WTC11 (cell line): ENCODE measurements around the gene SARM1. TPM values are rescaled to one million over a fixed set of nuclear protein-coding genes. Genes with fewer than 3 reads are reported as not detected.

Source experiments
- ATAC-seq: fragments of 200-7000 bp; cut with Tn5 transposase; 2 replicates; pipeline ENCODE4 v1.10.0; 2021; ENCODE audit warnings: mild to moderate bottlenecking, moderate library complexity
- CTCF ChIA-PET: fragments of 300-600 bp; sonication (Branson Sonifier 250); formaldehyde crosslinking; loops from one replicate; lab custom pipeline; 2021; ENCODE audit warnings: antibody characterized with exemption; lab: Charles Lee
- POLR2A ChIA-PET: fragments of 350-600 bp; sonication (Branson Sonifier 250); formaldehyde crosslinking; loops from one replicate; lab custom pipeline; 2021; ENCODE audit warnings: antibody characterized with exemption; lab: Charles Lee
- DNase-seq: peaks from one replicate; pipeline ENCODE4 v3.0.0; 2021; ENCODE audit warnings: low spot score
- H3K27ac Mint-ChIP-seq: 2 replicates; pipeline ENCODE4 v1.8.0; 2021; ENCODE audit warnings: mixed read lengths
- H3K27me3 Mint-ChIP-seq: 2 replicates; pipeline ENCODE4 v1.8.0; 2021; ENCODE audit warnings: low read depth, mild to moderate bottlenecking, moderate library complexity, mixed read lengths
- H3K36me3 Mint-ChIP-seq: 2 replicates; pipeline ENCODE4 v1.8.0; 2021; ENCODE audit warnings: mixed read lengths
- H3K4me1 Mint-ChIP-seq: 2 replicates; pipeline ENCODE4 v1.8.0; 2022; ENCODE audit warnings: mixed read lengths
- H3K4me3 Mint-ChIP-seq: 2 replicates; pipeline ENCODE4 v1.8.0; 2021; ENCODE audit warnings: mild to moderate bottlenecking, moderate library complexity, mixed read lengths
- H3K9me3 Mint-ChIP-seq: 2 replicates; pipeline ENCODE4 v1.8.0; 2021; ENCODE audit warnings: mixed read lengths
- ATF2 ChIP-seq: sonication (generic); formaldehyde crosslinking; IDR thresholded peaks from 2 replicates; pipeline ENCODE4 v1.8.1; 2022; ENCODE audit warnings: low read depth, missing genetic modification reagents, borderline replicate concordance
- CBFB ChIP-seq: sonication (generic); formaldehyde crosslinking; IDR thresholded peaks from 2 replicates; pipeline ENCODE4 v1.8.1; 2022; ENCODE audit warnings: mild to moderate bottlenecking, low read depth, missing genetic modification reagents
- CREM ChIP-seq: sonication (generic); formaldehyde crosslinking; IDR thresholded peaks from 2 replicates; pipeline ENCODE4 v1.8.1; 2022; ENCODE audit warnings: mild to moderate bottlenecking, missing genetic modification reagents, moderate library complexity
- EMX1 ChIP-seq: fragments of 250-450 bp; sonication (Bioruptor Pico); IDR thresholded peaks from 2 replicates; pipeline ENCODE4 v1.8.0; 2021; ENCODE audit warnings: mild to moderate bottlenecking
- ETV6 ChIP-seq: sonication (generic); formaldehyde crosslinking; IDR thresholded peaks from 2 replicates; pipeline ENCODE4 v1.8.1; 2022; ENCODE audit warnings: mild to moderate bottlenecking, missing genetic modification reagents
- FOXJ3 ChIP-seq: sonication (generic); formaldehyde crosslinking; IDR thresholded peaks from 2 replicates; pipeline ENCODE4 v1.9.0; 2021; ENCODE audit warnings: missing genetic modification reagents, mild to moderate bottlenecking, borderline replicate concordance
- FOXK1 ChIP-seq: sonication (generic); formaldehyde crosslinking; IDR thresholded peaks from 2 replicates; pipeline ENCODE4 v1.8.0; 2022; ENCODE audit warnings: mild to moderate bottlenecking, moderate library complexity, missing genetic modification reagents
- FOXP1 ChIP-seq: sonication (generic); formaldehyde crosslinking; IDR thresholded peaks from 2 replicates; pipeline ENCODE4 v1.8.0; 2022; ENCODE audit warnings: missing genetic modification reagents, mild to moderate bottlenecking, moderate library complexity, borderline replicate concordance
- FOXP4 ChIP-seq: sonication (generic); formaldehyde crosslinking; IDR thresholded peaks from 2 replicates; pipeline ENCODE4 v1.8.0; 2022; ENCODE audit warnings: mild to moderate bottlenecking, missing genetic modification reagents
- GTF2I ChIP-seq: fragments of 250-450 bp; sonication (Bioruptor Pico); conservative IDR thresholded peaks from 2 replicates; pipeline ENCODE4 v1.4.0; 2021; ENCODE audit warnings: mild to moderate bottlenecking
- HMGA2 ChIP-seq: fragments of 250-450 bp; sonication (Bioruptor Pico); IDR thresholded peaks from 2 replicates; pipeline ENCODE4 v1.4.0; 2021; ENCODE audit warnings: mild to moderate bottlenecking, moderate library complexity
- IRF2 ChIP-seq: sonication (generic); formaldehyde crosslinking; IDR thresholded peaks from 2 replicates; pipeline ENCODE4 v1.8.0; 2022; ENCODE audit warnings: low read depth, missing genetic modification reagents, borderline replicate concordance
- MLX ChIP-seq: sonication (generic); formaldehyde crosslinking; IDR thresholded peaks from 2 replicates; pipeline ENCODE4 v1.8.1; 2023; ENCODE audit warnings: mild to moderate bottlenecking, missing genetic modification reagents, moderate library complexity
- RELA ChIP-seq: sonication (generic); formaldehyde crosslinking; IDR thresholded peaks from 2 replicates; pipeline ENCODE4 v1.8.1; 2022; ENCODE audit warnings: missing genetic modification reagents, mild to moderate bottlenecking, borderline replicate concordance
- SP1 ChIP-seq: sonication (generic); formaldehyde crosslinking; conservative IDR thresholded peaks from 2 replicates; pipeline ENCODE4 v1.8.1; 2022; ENCODE audit warnings: missing genetic modification reagents
- TEAD1 ChIP-seq: sonication (generic); formaldehyde crosslinking; IDR thresholded peaks from 2 replicates; pipeline ENCODE4 v1.8.0; 2022; ENCODE audit warnings: mild to moderate bottlenecking, missing genetic modification reagents
- TEAD4 ChIP-seq: sonication (generic); formaldehyde crosslinking; IDR thresholded peaks from 2 replicates; pipeline ENCODE4 v1.8.0; 2022; ENCODE audit warnings: mild to moderate bottlenecking, missing genetic modification reagents
- ZBTB43 ChIP-seq: sonication (generic); formaldehyde crosslinking; IDR thresholded peaks from 2 replicates; pipeline ENCODE4 v1.8.1; 2023; ENCODE audit warnings: mild to moderate bottlenecking, missing genetic modification reagents
- ZNF219 ChIP-seq: sonication (generic); formaldehyde crosslinking; IDR thresholded peaks from 2 replicates; pipeline ENCODE4 v1.8.0; 2023; ENCODE audit warnings: missing genetic modification reagents, mild to moderate bottlenecking, borderline replicate concordance
- ZNF423 ChIP-seq: fragments of 250-450 bp; sonication (Bioruptor Pico); IDR thresholded peaks from 2 replicates; pipeline ENCODE4 v2.1.2; 2022; ENCODE audit warnings: mild to moderate bottlenecking, moderate library complexity
- ZNF425 ChIP-seq: fragments of 250-450 bp; sonication (Bioruptor Pico); conservative IDR thresholded peaks from 2 replicates; pipeline ENCODE4 v1.9.0; 2021; ENCODE audit warnings: mild to moderate bottlenecking
- total RNA-seq: library from RNA; stranded (reverse); gene quantifications from 3 replicates; pipeline ENCODE4 v1.2.3, GENCODE V29; 2021

The SARM1 gene
- total RNA-seq, 1 experiment from 2014 or later = 3.8 TPM

- Mint-ChIP-seq H3K4me3 (no peak overlapping the region), H3K27me3 (peaks cover 18% of the 10 kb centered on the region), H3K36me3 (0 out of 2 replicates have a peak, but pooled peaks cover 3% of the 10 kb centered on the region)
These were observed 26.9 kb downstream of the SARM1 start for GRCh38 chr17:28398280-28398981.

GRCh38 chr17:28399808-28400207 is 28.3 kb downstream of the SARM1 start:
- POLR2A ChIA-PET = no interaction called here
- H3K27ac Mint-ChIP-seq = no peak overlapping the region

More at GRCh38 chr17:28398280-28398981, 26.9 kb downstream of the SARM1 start:
- Mint-ChIP-seq H3K9me3 (no peaks in the 10 kb centered on the region), H3K27ac (no peak overlapping the region), H3K4me1 (peaks cover 27% of the 10 kb centered on the region)
- DNase-seq = no peak
- TF ChIP-seq FOXP1 = no peak
- TF ChIP-seq GTF2I (CRISPR knock-in tag) = no peak
- ChIA-PET POLR2A (no interaction called here), CTCF (interaction anchor here (1.1 to 2.6 kb wide), 2 partner anchors 17 to 18 kb away, joined by 3 to 10 read pairs; no protein-coding TSS in a partner anchor)
- ATAC-seq = no peak

GRCh38 chr17:28402224-28402630 is 30.7 kb downstream of the SARM1 start:
- H3K27me3 Mint-ChIP-seq = peaks cover 36% of the 10 kb centered on the region
- 0 out of 2 replicates have a peak, but pooled peaks cover 3% of the 10 kb centered on the region for H3K36me3 Mint-ChIP-seq
- peaks cover 54% of the 10 kb centered on the region for H3K4me1 Mint-ChIP-seq
- ChIA-PET POLR2A (interaction anchor here (1.0 kb wide), 1 partner anchor 13 kb away, joined by 5 read pairs; no protein-coding TSS in a partner anchor), CTCF (interaction anchor here (0.7 to 1.6 kb wide), 4 partner anchors 9 to 32 kb away, joined by 3 to 7 read pairs (median 4); partner anchors contain the start of gene VTN)
- no peak overlapping the region for H3K4me3 Mint-ChIP-seq
- H3K9me3 Mint-ChIP-seq = no peaks in the 10 kb centered on the region
- DNase-seq (no peak), ATAC-seq (peak; percentile 66)
- H3K27ac Mint-ChIP-seq = no peak overlapping the region
- TF ChIP-seq ZNF425 (CRISPR knock-in tag) (no peak), ETV6 (peak; percentile 56), ATF2 (CRISPR knock-in tag) (no peak), FOXJ3 (CRISPR knock-in tag) (no peak), GTF2I (CRISPR knock-in tag) (peak; percentile 65; the same call in 1 of the 2 replicates), FOXP4 (CRISPR knock-in tag) (peak; percentile 65; the same call in 1 of the 2 replicates), MLX (CRISPR knock-in tag) (no peak), CBFB (CRISPR knock-in tag) (no peak; the same call in 1 of the 2 replicates), TEAD1 (CRISPR knock-in tag) (peak; percentile 82; the same call in 1 of the 2 replicates), CREM (CRISPR knock-in tag) (no peak), HMGA2 (CRISPR knock-in tag) (no peak), SP1 (peak; percentile 69; the same call in 1 of the 2 replicates), ZNF423 (peak; percentile 98), ZNF219 (CRISPR knock-in tag) (no peak), ZBTB43 (CRISPR knock-in tag) (0 out of 2 replicates have a peak, but pooled peaks have one; percentile 31), RELA (CRISPR knock-in tag) (no peak), FOXK1 (0 out of 2 replicates have a peak, but pooled peaks have one; percentile 26)

More at GRCh38 chr17:28399808-28400207, 28.3 kb downstream of the SARM1 start:
- TF ChIP-seq FOXK1 (no peak), TEAD4 (CRISPR knock-in tag) (no peak), EMX1 (CRISPR knock-in tag) (no peak), IRF2 (CRISPR knock-in tag) (no peak)
- peaks cover 32% of the 10 kb centered on the region for H3K27me3 Mint-ChIP-seq
- CTCF ChIA-PET = interaction anchor here (2.6 kb wide), 1 partner anchor 17 kb away, joined by 10 read pairs; no protein-coding TSS in a partner anchor
- DNase-seq (no peak), ATAC-seq (no peak)
- no peak overlapping the region for H3K4me3 Mint-ChIP-seq
- H3K9me3 Mint-ChIP-seq = no peaks in the 10 kb centered on the region
- H3K36me3 Mint-ChIP-seq = 0 out of 2 replicates have a peak, but pooled peaks cover 3% of the 10 kb centered on the region
- peaks cover 41% of the 10 kb centered on the region for H3K4me1 Mint-ChIP-seq
